ENCODE measurements around the gene PLA2G15.
A peak's percentile ranks its signal among the peaks of the same experiment; 100 is the strongest.

The PLA2G15 gene

GRCh38 chr16:68255712-68256111 lies 10.5 kb downstream of the PLA2G15 start:
- DNase-seq (ENCODE audit: low spot score): no peak

DNA sequence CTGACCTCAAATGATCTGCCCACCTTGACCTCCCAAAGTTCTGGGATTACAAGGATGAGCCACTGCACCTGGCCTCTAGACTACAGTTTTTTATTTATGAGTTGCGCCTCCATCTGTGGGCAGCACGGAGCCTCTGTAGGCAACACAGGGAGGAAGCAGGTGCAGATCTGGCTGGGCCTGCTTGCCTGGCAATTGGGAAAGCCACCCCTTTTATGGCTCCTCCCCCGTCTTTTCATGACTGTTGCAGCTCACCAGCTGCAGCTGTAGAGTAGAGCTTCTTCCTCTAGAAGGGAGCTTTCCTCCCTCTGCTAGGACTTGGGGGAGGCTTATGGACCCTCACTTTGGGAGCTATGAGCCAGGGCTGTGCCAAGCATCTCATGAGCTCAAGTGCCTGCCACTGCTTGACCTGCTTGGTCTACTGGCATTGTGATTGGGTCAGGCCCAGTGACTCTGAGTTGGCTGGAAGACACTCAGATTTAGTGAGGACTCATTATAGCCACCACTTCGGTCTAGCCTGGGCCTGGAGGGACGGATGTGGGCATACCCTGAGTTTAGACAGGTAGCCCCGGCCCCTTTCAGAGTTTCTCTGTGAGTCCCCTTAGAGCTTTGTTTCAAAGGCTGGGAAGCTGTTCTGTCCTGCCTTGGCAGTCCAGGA lies 12.2 kb downstream of the PLA2G15 start:
- DNase-seq (ENCODE audit: low spot score): no peak

- peak; percentile 59 for DNase-seq (ENCODE audit: low spot score)
These were observed 13.0 kb downstream of the PLA2G15 start for GRCh38 chr16:68257906-68258800.

DNA sequence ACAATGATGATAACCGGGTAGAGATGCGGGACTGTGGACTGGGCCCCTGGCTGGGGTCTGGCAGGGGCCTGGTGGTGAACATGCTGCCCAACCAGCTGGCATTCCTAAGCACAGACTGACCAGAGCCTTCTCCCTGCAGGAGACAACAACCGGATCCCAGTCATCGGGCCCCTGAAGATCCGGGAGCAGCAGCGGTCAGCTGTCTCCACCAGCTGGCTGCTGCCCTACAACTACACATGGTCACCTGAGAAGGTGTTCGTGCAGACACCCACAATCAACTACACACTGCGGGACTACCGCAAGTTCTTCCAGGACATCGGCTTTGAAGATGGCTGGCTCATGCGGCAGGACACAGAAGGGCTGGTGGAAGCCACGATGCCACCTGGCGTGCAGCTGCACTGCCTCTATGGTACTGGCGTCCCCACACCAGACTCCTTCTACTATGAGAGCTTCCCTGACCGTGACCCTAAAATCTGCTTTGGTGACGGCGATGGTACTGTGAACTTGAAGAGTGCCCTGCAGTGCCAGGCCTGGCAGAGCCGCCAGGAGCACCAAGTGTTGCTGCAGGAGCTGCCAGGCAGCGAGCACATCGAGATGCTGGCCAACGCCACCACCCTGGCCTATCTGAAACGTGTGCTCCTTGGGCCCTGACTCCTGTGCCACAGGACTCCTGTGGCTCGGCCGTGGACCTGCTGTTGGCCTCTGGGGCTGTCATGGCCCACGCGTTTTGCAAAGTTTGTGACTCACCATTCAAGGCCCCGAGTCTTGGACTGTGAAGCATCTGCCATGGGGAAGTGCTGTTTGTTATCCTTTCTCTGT lies 14.0 kb downstream of the PLA2G15 start:
- DNase-seq (ENCODE audit: low spot score): no peak

DNA sequence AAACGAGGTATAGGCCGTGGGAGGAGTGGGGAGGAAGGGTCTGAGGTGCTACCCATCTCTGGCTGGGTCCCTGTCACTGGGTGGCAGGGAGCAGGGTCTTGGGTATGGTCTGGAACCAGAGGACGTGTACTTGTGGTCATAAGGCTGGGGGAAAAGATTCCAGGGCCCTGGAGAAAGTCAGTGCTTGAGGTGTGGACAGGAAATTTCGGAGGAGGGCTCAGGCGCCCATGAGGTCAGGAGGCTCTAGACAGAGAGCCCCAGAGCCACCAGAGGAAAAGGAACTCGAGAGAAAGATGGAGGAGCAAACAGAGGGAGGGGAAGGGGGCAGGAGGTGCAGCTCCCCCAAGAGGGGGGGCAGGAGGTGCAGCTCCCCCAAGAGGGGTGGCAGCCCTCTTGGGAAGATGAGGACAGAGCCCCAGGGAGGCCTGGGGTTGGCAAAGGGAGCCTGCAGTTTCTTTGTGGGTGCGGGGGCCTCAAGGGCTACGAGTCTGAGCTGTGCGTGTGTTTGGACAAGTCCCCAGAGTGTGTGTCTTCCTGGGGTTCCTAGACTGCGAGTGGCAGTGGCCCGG lies 18.5 kb downstream of the PLA2G15 start:
- no peak for DNase-seq (ENCODE audit: low spot score)

- DNase-seq (ENCODE audit: low spot score): peak; percentile 92
These were observed 19.2 kb downstream of the PLA2G15 start, which contains the start of gene SLC7A6 for GRCh38 chr16:68264128-68265077. TSS of gene SLC7A6 (plus strand) at chr16:68264526. CDS start at chr16:68274727, 10,201 bp downstream.

DNA sequence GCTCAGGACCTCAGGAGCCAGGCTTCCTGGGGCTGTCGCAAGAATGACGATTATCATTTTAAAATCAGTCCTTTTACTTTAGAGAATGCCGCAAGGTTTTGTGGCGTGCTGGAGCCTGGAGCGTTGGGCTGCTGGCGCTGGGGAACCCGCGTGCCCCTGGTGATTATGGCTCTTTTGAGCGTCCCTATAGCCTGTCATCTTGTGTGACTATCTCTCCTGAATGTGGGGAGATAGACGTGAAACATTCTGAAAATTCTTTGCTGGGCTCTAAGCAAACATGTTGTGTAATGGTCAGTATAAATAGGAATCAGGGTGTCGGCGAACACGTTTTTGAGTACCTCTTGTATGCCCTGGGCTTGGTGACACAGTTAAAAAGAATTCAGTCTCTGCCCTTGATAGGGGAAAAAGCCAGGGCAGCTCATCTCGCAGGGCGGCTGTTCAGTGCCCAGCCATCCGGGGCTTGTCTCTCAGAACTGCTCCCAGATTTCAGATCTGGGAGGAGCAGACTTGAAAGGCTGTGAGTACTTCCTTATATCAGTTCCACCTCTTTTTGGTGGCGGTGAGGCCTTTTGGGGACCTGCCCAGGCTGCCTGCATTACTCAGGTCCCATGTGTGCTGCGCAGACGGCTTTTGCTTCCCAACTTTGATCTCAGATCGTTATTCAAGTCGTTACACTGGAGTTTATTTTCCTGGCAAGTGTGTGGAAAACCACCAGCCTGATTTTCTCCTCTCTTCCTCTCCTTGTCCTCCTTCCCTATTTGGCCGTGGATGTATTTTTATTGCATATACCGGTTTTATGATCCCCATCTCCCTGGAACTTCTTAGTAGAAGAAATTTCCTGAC lies 20.1 kb downstream of the PLA2G15 start:
- DNase-seq (ENCODE audit: low spot score): peak; percentile 81

DNA sequence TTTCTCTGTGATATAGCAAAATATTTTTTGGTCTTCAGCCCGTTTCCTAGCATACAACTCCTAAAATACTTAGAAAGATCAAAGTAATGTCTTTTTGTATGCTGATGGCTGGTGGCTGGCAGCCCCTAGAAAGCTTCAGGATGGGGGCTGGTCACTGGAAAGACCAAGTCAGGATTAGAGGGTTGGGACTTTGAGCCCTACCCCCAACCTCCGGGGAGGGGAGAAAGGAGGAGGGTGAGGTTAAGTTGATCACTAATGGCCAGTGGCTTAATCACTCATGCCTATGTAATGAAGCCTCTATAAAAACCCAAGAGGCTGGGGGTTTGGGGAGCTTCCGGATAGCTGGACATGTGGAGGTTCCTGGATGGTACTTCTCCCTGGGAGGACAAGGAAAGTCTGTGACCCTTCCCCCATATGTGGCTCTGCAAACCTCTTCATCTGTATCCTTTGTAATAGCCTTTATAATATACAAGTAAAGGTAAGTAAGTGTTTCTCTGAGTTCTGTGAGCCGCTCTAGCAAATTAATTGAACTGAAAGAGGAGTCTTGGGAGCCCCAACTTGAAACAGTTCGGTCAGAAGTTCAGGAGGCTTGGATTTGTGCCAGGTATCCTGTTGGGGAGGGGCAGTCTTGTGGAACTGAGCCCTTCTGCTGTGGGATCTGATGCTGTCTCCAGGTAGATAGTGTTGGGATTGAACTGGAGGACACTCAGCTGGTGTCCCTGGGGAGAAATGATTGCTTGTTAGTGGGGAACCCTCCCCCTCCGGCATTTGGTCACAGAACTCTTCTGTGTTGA lies 22.6 kb downstream of the PLA2G15 start:
- no peak for DNase-seq (ENCODE audit: low spot score)

DNA sequence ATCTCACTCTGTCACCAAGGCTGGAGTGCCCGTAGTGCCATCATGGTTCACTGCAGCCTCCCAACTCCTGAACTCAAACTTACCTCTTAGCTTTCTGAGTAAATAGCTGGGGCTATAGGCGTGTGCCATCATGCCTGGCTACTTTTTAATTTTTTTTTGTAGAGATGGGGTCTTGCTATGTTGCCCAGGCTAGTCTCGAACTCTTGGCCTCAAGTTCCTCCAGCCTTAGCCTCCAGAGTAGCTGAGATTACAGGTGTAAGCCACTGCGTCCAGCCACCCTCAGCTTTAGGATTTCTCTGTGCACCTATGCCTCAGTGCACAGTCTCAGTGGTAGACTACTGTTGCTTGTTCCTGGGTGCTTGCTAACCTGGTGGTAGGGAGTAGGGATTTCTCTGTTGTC lies 24.6 kb downstream of the PLA2G15 start:
- DNase-seq (ENCODE audit: low spot score): no peak

DNA sequence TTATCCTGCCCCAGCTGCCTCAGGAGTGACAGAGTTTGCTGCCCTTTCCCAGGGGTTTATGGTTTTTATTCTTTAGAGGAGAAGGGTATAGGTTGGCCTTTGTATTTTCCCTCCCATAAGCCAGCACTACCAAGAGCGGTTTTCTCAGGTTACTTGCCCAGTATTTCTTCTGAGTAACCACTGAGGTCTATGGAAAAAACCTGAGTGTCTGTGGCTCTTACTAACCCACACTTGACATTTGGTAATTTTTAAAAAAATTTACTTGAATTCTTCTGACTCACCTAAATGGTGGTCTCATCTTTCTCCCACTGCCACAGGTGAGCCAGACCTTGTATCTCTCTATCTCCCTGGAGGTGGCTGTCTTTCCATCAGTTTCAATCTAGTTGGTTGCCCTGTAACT lies 25.2 kb downstream of the PLA2G15 start:
- no peak for DNase-seq (ENCODE audit: low spot score)

GRCh38 chr16:68272507-68273209 lies 27.5 kb downstream of the PLA2G15 start:
- no peak for DNase-seq (ENCODE audit: low spot score)

DNA sequence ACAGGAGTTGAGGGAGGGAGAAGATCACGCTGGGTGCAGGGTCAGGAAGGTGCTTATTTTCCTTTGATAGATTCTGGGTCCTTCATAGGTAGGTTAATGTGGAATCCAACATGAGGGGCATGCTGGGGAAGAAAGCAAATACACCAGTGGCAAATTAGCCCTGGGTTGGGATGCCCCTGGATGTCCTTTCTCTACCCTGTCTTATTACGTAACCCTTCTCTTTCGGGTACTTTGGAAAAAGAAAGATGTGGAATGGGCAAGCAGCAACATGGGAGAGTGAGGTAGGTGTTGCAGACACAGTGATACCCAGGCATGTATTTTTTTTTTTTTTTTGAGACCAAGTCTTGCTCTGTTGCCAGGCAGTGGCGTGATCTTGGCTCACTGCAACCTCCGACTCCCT lies 28.3 kb downstream of the PLA2G15 start:
- no peak for DNase-seq (ENCODE audit: low spot score)

DNA sequence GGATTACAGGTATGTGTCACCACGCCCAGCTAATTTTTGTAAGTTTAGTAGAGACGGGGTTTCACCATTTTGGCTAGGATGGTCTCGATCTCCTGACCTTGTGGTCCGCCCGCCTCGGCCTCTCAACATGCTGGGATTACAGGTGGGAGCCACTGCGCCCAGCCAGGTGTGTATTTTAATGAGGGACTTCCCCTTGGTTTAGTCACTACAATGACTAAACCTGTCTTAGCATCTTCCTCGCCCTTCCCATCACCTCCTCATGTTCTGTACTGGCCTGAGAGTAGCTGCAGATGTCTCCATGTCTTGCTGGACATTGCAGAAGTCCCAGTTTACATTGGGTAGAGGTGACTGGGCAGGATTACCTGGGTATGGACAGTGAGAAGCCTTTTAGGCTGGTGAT lies 28.7 kb downstream of the PLA2G15 start:
- DNase-seq (ENCODE audit: low spot score): no peak

DNA sequence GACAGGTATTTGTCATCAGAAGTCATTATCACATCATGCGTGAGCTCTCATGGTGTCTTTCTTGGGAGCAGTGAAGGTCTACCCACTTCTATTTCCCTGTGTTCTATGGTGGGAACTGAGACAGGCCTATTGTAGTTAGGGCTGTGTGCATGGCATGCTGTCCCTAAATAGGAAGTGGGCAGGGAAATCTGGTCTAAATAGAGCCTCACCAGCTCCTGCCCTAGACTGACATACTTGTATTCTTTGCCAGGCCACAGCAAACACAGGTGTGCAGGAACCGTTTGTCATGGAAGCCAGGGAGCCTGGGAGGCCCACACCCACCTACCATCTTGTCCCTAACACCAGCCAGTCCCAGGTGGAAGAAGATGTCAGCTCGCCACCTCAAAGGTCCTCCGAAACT lies 29.3 kb downstream of the PLA2G15 start:
- no peak for DNase-seq (ENCODE audit: low spot score)

- DNase-seq (ENCODE audit: low spot score): no peak
These were observed 30.5 kb downstream of the PLA2G15 start for GRCh38 chr16:68275611-68276191.

DNA sequence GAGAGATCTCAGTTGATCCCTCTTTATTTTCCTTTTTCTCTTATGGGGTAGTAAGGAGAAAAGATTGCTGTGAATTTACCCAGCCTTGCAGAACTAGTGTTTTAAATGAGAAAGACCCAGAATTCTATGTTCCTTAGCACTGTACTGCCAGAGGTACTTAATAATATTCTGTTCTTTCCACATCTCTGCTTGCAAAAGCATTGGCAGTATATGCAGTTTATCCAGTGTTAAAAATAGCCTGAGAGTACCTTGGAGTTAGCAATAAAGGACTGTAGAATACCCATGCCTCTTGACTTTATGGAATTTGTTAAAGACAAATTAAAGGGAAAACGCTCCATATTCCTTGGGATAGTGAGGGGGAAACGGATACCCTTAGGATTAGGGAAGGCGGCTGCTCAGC lies 31.1 kb downstream of the PLA2G15 start:
- no peak for DNase-seq (ENCODE audit: low spot score)

DNA sequence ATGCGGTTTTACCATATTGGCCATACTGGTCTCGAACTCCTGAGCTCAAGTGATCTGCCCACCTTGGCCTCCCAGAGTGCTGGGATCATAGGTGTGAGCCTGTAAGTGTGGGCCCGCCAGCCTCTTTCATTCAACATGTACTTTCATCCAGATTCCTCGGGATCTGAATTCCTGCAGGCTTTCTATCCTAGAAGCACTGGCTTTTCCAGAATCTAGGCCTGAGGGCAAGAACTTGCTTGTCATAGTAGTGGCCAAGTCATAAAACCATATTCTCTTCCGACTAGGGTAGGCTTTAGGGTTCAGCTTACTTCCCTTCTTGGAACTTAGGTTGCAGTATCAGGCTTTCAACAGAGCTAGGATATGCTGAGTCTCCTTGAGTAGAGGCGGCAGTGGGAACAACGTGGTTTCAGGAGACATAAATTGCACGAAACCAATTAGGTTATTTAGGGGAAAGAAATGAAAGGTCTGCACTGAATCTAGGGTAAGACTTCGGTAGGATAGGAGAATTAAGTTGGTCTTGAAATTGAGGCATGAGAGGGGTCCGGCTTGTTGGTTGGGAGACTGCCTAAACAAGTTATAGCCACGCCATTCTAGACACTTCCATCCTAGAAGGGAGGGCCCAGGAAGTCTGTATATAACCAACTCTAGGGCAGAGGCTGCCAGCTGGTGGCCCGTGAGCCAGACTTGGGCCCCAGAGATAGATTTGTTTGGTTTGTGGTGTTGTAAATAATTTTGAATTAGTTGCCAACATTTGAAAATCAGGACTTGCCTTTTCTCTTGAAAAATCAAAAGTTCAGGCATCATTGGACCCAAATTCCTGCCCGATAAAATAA lies 34.8 kb downstream of the PLA2G15 start:
- DNase-seq (ENCODE audit: low spot score): no peak
